Measurements from ENCODE around the gene ABHD4. TPM values are rescaled to one million over a fixed set of nuclear protein-coding genes. Genes with fewer than 3 reads are reported as not detected.

Gene ABHD4
- polyA plus RNA-seq, 2 of the 4 experiments (the other 2 are of a cell fraction), result 58.3 to 70.7 TPM

DNA sequence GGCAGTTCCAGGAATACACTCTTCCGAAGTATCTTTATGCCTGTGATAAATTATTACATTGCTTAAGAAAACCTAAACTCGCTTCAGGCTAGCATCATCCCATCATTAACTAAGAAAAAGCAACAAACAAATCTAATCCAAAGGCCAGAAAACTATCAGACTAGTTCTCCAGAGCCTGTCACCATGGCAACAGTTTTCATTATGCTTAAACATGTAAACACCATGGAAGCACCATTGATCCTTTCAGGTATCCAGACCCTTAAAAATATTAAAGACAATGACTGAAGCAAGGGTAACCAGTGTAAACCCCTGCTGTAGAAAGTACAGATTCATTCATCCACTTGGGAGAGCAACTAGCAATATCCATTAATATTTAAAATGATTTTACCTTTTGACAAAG lies 18.9 kb upstream of the ABHD4 start:
- no peak for FAIRE-seq
- no peaks in the 10 kb centered on the region for H3K9me3 ChIP-seq
- no peak overlapping the region for H3K4me3 ChIP-seq
- CTCF ChIA-PET, result interaction anchor here (1.1 to 2.3 kb wide), 6 partner anchors 10 to 274 kb away, joined by 3 to 12 read pairs (median 5); partner anchors contain the start of gene DAD1
- DNase-seq (ENCODE audit: low read depth in 1 of 2, low spot score in 1 of 2), result no peak
- H3K4me1 ChIP-seq, result peaks cover 11% of the 10 kb centered on the region; the same call in 1 of the 3 replicates
- 94% methylated on average over 2 of the region's 2 CpGs for WGBS (ENCODE audit: missing lambda C conversion rate)
- H3K27ac ChIP-seq, result no peak overlapping the region
- POLR2A ChIA-PET, result no interaction called here
- TF ChIP-seq CTCF (IDR thresholded peaks at IDR 0.05) (no peak), HOXB5 (CRISPR knock-in tag; IDR thresholded peaks at IDR 0.05) (no peak), EP300 (IDR thresholded peaks at IDR 0.05) (no peak), TFCP2L1 (CRISPR knock-in tag; IDR thresholded peaks at IDR 0.05) (no peak), NFE2L2 (conservative IDR thresholded peaks at IDR 0.05; ENCODE audit: low read length) (no peak), FOXS1 (CRISPR knock-in tag; IDR thresholded peaks at IDR 0.05) (no peak), MYC (IDR thresholded peaks at IDR 0.05; ENCODE audit: borderline replicate concordance, low read length) (no peak), RARB (CRISPR knock-in tag; IDR thresholded peaks at IDR 0.05) (no peak), JUNB (IDR thresholded peaks at IDR 0.05) (no peak), ZFP36 (IDR thresholded peaks at IDR 0.05; ENCODE audit: borderline replicate concordance, partially characterized antibody) (no peak), FOSB (CRISPR knock-in tag; IDR thresholded peaks at IDR 0.05) (no peak), ZC3H11A (IDR thresholded peaks at IDR 0.05) (no peak), ATOH8 (CRISPR knock-in tag; IDR thresholded peaks at IDR 0.05; ENCODE audit: low read depth) (no peak), KDM5A (IDR thresholded peaks at IDR 0.05) (no peak), NR3C1 (IDR thresholded peaks at IDR 0.05) (no peak), ZSCAN20 (CRISPR knock-in tag; IDR thresholded peaks at IDR 0.05) (no peak), HOXB13 (CRISPR knock-in tag; IDR thresholded peaks at IDR 0.05; ENCODE audit: low read depth) (no peak)
- TF ChIP-seq, protein P1, sequence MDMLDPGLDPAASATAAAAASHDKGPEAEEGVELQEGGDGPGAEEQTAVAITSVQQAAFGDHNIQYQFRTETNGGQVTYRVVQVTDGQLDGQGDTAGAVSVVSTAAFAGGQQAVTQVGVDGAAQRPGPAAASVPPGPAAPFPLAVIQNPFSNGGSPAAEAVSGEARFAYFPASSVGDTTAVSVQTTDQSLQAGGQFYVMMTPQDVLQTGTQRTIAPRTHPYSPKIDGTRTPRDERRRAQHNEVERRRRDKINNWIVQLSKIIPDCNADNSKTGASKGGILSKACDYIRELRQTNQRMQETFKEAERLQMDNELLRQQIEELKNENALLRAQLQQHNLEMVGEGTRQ (IDR thresholded peaks at IDR 0.05), result no peak
- no peak overlapping the region for H3K4me2 ChIP-seq
- ATAC-seq, result no peak

DNA sequence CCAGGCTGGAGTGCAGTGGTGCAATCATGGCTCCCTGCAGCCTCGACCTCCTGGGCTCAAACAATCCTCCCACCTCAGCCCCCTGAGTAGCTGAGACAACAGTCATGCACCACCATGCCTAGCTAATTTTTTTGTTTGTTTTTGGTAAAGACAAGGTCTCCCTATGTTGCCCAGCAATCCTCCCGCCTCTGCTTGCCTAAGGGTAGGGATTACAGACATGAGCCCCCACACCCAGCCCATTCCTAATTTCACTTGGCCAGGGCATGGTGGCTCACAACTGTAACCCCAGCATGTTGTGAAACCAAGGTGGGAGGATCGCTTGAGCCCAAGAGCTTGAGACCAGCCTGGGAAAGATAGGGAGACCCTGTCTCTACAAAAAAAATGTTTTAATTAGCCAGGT lies 18.2 kb upstream of the ABHD4 start:
- POLR2A ChIA-PET, result no interaction called here
- ATAC-seq (no peak), DNase-seq (ENCODE audit: low read depth in 1 of 2, low spot score in 1 of 2) (no peak), FAIRE-seq (no peak)
- CTCF ChIA-PET, result interaction anchor here (1.2 to 2.3 kb wide), 5 partner anchors 10 to 273 kb away, joined by 4 to 12 read pairs (median 6); partner anchors contain the start of gene DAD1
- Histone ChIP-seq H3K4me1 (peaks cover 11% of the 10 kb centered on the region; the same call in 2 of the 3 replicates), H3K4me2 (no peak overlapping the region), H3K9me3 (no peaks in the 10 kb centered on the region), H3K4me3 (no peak overlapping the region), H3K27ac (no peak overlapping the region)
- WGBS (ENCODE audit: missing lambda C conversion rate), result 85% methylated on average over 3 of the region's 3 CpGs
- no peak for TF ChIP-seq HEYL (CRISPR knock-in tag; IDR thresholded peaks at IDR 0.05)
- TF ChIP-seq, protein P1 (IDR thresholded peaks at IDR 0.05), result no peak

GRCh38 chr14:22580625-22581024 lies 17.5 kb upstream of the ABHD4 start:
- no peak overlapping the region for H3K4me2 ChIP-seq
- H3K4me3 ChIP-seq, result no peak overlapping the region
- peaks cover 11% of the 10 kb centered on the region; the same call in 2 of the 3 replicates for H3K4me1 ChIP-seq
- CTCF ChIA-PET, result interaction anchor here (0.6 to 2.3 kb wide), 6 partner anchors 9 to 273 kb away, joined by 3 to 12 read pairs (median 5); partner anchors contain the start of gene DAD1
- no peak for FAIRE-seq
- no peak for DNase-seq (ENCODE audit: low read depth in 1 of 2, low spot score in 1 of 2)
- ATAC-seq, result no peak
- no peak overlapping the region for H3K27ac ChIP-seq
- WGBS (ENCODE audit: missing lambda C conversion rate), result 91% methylated on average over 2 of the region's 2 CpGs
- H3K9me3 ChIP-seq, result no peaks in the 10 kb centered on the region
- POLR2A ChIA-PET, result no interaction called here
- TF ChIP-seq NR3C1 (IDR thresholded peaks at IDR 0.05), result no peak
- no peak for TF ChIP-seq MAZ (IDR thresholded peaks at IDR 0.05; ENCODE audit: borderline replicate concordance, low read depth, low read length)
- TF ChIP-seq RCOR1 (IDR thresholded peaks at IDR 0.05; ENCODE audit: low read depth, low read length), result no peak
- TF ChIP-seq SMC3 (IDR thresholded peaks at IDR 0.05), result no peak
- TF ChIP-seq CBX8 (IDR thresholded peaks at IDR 0.05), result no peak
- no peak for TF ChIP-seq CTCF (IDR thresholded peaks at IDR 0.05)
- TF ChIP-seq EP300 (IDR thresholded peaks at IDR 0.05), result no peak
- TF ChIP-seq FOSL2 (IDR thresholded peaks at IDR 0.05), result no peak
- TF ChIP-seq FOSL2 (CRISPR knock-in tag; IDR thresholded peaks at IDR 0.05), result no peak
- no peak for TF ChIP-seq GATA3 (IDR thresholded peaks at IDR 0.05; ENCODE audit: borderline replicate concordance)
- TF ChIP-seq, protein P1 (IDR thresholded peaks at IDR 0.05), result no peak
- TF ChIP-seq JUNB (IDR thresholded peaks at IDR 0.05), result no peak
- TF ChIP-seq TFCP2L1 (CRISPR knock-in tag; IDR thresholded peaks at IDR 0.05), result no peak

Data from A549 (cell line).